ENCODE measurements around the gene MTO1. TPM values are rescaled to one million over a fixed set of nuclear protein-coding genes. Genes with fewer than 3 reads are reported as not detected.

MTO1 gene
- total and polyA plus RNA-seq, 7 donors: 15.9 to 25.9 (median 20.2) TPM

GRCh38 chr6:73506246-73506645 lies 44.7 kb downstream of the MTO1 start:
- no peak overlapping the region for H3K4me3 ChIP-seq
- no peak for ATAC-seq
- no peak for TF ChIP-seq CTCF (IDR thresholded peaks at IDR 0.05)
- H3K27me3 ChIP-seq (ENCODE audit: insufficient read depth in 3 of 3, low read length in 2 of 3): no peaks in the 10 kb centered on the region
- H3K36me3 ChIP-seq (ENCODE audit: insufficient read depth in 1 of 2, low read depth in 1 of 2): peaks cover 4 to 31% of the 10 kb centered on the region in 2 donors
- WGBS, 3 donors: 85 to 90% (median 89%) methylated on average over 6 of the region's 6 CpGs
- no peaks in the 10 kb centered on the region for H3K4me1 ChIP-seq
- H3K9me3 ChIP-seq: no peaks in the 10 kb centered on the region
- DNase-seq: no peak
- no peak overlapping the region for H3K27ac ChIP-seq
- intact Hi-C loops (cut with DNase I): no loop called here

GRCh38 chr6:73508776-73509175 lies 47.2 kb downstream of the MTO1 start:
- 43 to 71% (median 54%) methylated on average over 1 of the region's 1 CpG for WGBS, 3 donors

GRCh38 chr6:73509851-73510250 lies 48.3 kb downstream of the MTO1 start:
- no peaks in the 10 kb centered on the region for H3K9me3 ChIP-seq
- peaks cover 0 to 2% of the 10 kb centered on the region in 2 donors for H3K36me3 ChIP-seq (ENCODE audit: insufficient read depth in 1 of 2, low read depth in 1 of 2)
- H3K27ac ChIP-seq: no peak overlapping the region
- no peak for DNase-seq
- no peak for TF ChIP-seq CTCF (IDR thresholded peaks at IDR 0.05)
- intact Hi-C loops (cut with DNase I): no loop called here
- no peak for ATAC-seq
- WGBS, 3 donors: 95 to 97% (median 97%) methylated on average over 1 of the region's 1 CpG
- H3K4me3 ChIP-seq: no peak overlapping the region
- H3K4me1 ChIP-seq: no peaks in the 10 kb centered on the region
- H3K27me3 ChIP-seq (ENCODE audit: insufficient read depth in 3 of 3, low read length in 2 of 3): no peaks in the 10 kb centered on the region

More at GRCh38 chr6:73508776-73509175, 47.2 kb downstream of the MTO1 start:
- H3K27me3 ChIP-seq (ENCODE audit: insufficient read depth in 3 of 3, low read length in 2 of 3): no peaks in the 10 kb centered on the region
- no peak for TF ChIP-seq CTCF (IDR thresholded peaks at IDR 0.05)
- DNase-seq (no peak), ATAC-seq (no peak)
- no peaks in the 10 kb centered on the region for H3K9me3 ChIP-seq
- no peak overlapping the region for H3K27ac ChIP-seq
- intact Hi-C loops (cut with DNase I): no loop called here
- H3K36me3 ChIP-seq (ENCODE audit: insufficient read depth in 1 of 2, low read depth in 1 of 2): peaks cover 0 to 6% of the 10 kb centered on the region in 2 donors
- H3K4me3 ChIP-seq: no peak overlapping the region
- no peaks in the 10 kb centered on the region for H3K4me1 ChIP-seq

- Histone ChIP-seq H3K4me3 (no peak overlapping the region), H3K36me3 (ENCODE audit: insufficient read depth in 1 of 2, low read depth in 1 of 2) (peaks cover 0 to 21% of the 10 kb centered on the region in 2 donors), H3K27me3 (ENCODE audit: insufficient read depth in 3 of 3, low read length in 2 of 3) (no peaks in the 10 kb centered on the region), H3K27ac (no peak overlapping the region), H3K9me3 (no peaks in the 10 kb centered on the region), H3K4me1 (no peaks in the 10 kb centered on the region)
- 93 to 95% (median 94%) methylated on average over 7 of the region's 7 CpGs for WGBS, 3 donors
- DNase-seq (no peak), ATAC-seq (no peak)
- intact Hi-C loops (cut with DNase I): no loop called here
- no peak for TF ChIP-seq CTCF (IDR thresholded peaks at IDR 0.05)
Measured at GRCh38 chr6:73511796-73512195, 50.3 kb downstream of the MTO1 start.

GRCh38 chr6:73513496-73513854 lies 51.9 kb downstream of the MTO1 start:
- DNase-seq: no peak
- H3K4me3 ChIP-seq: no peak overlapping the region
- H3K36me3 ChIP-seq (ENCODE audit: insufficient read depth in 1 of 2, low read depth in 1 of 2): peaks cover under 1 to 35% of the 10 kb centered on the region in 2 donors
- H3K4me1 ChIP-seq: peaks cover 3% of the 10 kb centered on the region
- no peaks in the 10 kb centered on the region for H3K9me3 ChIP-seq
- no peaks in the 10 kb centered on the region for H3K27me3 ChIP-seq (ENCODE audit: insufficient read depth in 3 of 3, low read length in 2 of 3)
- intact Hi-C loops (cut with DNase I): no loop called here
- no peak overlapping the region for H3K27ac ChIP-seq
- no peak for ATAC-seq
- WGBS, 3 donors: 70 to 89% (median 75%) methylated on average over 3 of the region's 3 CpGs
- no peak for TF ChIP-seq CTCF (IDR thresholded peaks at IDR 0.05)
